Measurements from ENCODE around the gene TRMT10B.
"Not testable (repeated sequence)": the region's sequence is repeated elsewhere in the genome, so short reads cannot be mapped to it uniquely, and the experiment has no call there.

The TRMT10B gene

GRCh38 chr9:37800631-37801286, 47.2 kb downstream of the TRMT10B start, which contains the start of gene DCAF10:
TSS of gene DCAF10 (plus strand) at chr9:37800797. CDS start at chr9:37800867, 70 bp downstream.
- DNase-seq (ENCODE audit: low spot score), result peak; percentile 70

GRCh38 chr9:37801287-37801850, 47.8 kb downstream of the TRMT10B start:
- no peak for DNase-seq (ENCODE audit: low spot score)

GRCh38 chr9:37801959-37802711, 48.5 kb downstream of the TRMT10B start:
- no peak for DNase-seq (ENCODE audit: low spot score)

- no peak for DNase-seq (ENCODE audit: low spot score)
Observed at GRCh38 chr9:37806271-37806670, 52.7 kb downstream of the TRMT10B start.

- not testable (repeated sequence) for DNase-seq (ENCODE audit: low spot score)
Observed at GRCh38 chr9:37809676-37810075, 56.1 kb downstream of the TRMT10B start.

- no peak for DNase-seq (ENCODE audit: low spot score)
Observed at GRCh38 chr9:37811906-37812476, 58.4 kb downstream of the TRMT10B start.

GRCh38 chr9:37812773-37813379, 59.3 kb downstream of the TRMT10B start:
- no peak for DNase-seq (ENCODE audit: low spot score)

GRCh38 chr9:37818849-37819248, 65.2 kb downstream of the TRMT10B start:
- DNase-seq (ENCODE audit: low spot score), result no peak

GRCh38 chr9:37820142-37820541, 66.5 kb downstream of the TRMT10B start:
- no peak for DNase-seq (ENCODE audit: low spot score)

- not testable (repeated sequence) for DNase-seq (ENCODE audit: low spot score)
Observed at GRCh38 chr9:37825174-37825573, 71.6 kb downstream of the TRMT10B start.

GRCh38 chr9:37827483-37828165, 74.0 kb downstream of the TRMT10B start:
- no peak for DNase-seq (ENCODE audit: low spot score)

Measured in kidney capillary endothelial cell (primary cell).